Stimulated activated memory B cell treated with anti-CD40 and anti-IgM and Interleukin-4, amounts not matched to agents 10 μg/mL and 1 μg/mL and 100 μg/mL, for 72 hours (primary cell): ENCODE measurements around the gene TNK2.
"Not testable (repeated sequence)": the region's sequence is repeated elsewhere in the genome, so short reads cannot be mapped to it uniquely, and the experiment has no call there.

Source experiments
- ATAC-seq: fragments of 150-1000 bp; cut with Tn5 transposase; 2 replicates; pipeline ENCODE4 v1.10.0; 2021
- H3K27ac Mint-ChIP-seq: one replicate; pipeline ENCODE4 v1.8.0; 2022; ENCODE audit warnings: mild to moderate bottlenecking, mixed read lengths
- H3K27me3 Mint-ChIP-seq: one replicate; pipeline ENCODE4 v1.8.0; 2022; ENCODE audit warnings: mixed read lengths
- H3K36me3 Mint-ChIP-seq: one replicate; pipeline ENCODE4 v1.8.0; 2022; ENCODE audit warnings: mixed read lengths
- H3K4me1 Mint-ChIP-seq: one replicate; pipeline ENCODE4 v1.8.0; 2022; ENCODE audit warnings: mixed read lengths
- H3K4me3 Mint-ChIP-seq: one replicate; pipeline ENCODE4 v1.8.0; 2022; ENCODE audit warnings: mild to moderate bottlenecking, moderate library complexity, mixed read lengths
- H3K9me3 Mint-ChIP-seq: one replicate; pipeline ENCODE4 v1.8.0; 2022; ENCODE audit warnings: mixed read lengths

Gene TNK2

GRCh38 chr3:195932418-195933043 lies 24.2 kb upstream of the TNK2 start:
- Mint-ChIP-seq H3K27ac (no peak overlapping the region), H3K4me3 (no peak overlapping the region), H3K36me3 (peaks cover 11% of the 10 kb centered on the region), H3K27me3 (no peaks in the 10 kb centered on the region), H3K9me3 (no peaks in the 10 kb centered on the region), H3K4me1 (no peaks in the 10 kb centered on the region)
- ATAC-seq: no peak

GRCh38 chr3:195931582-195932273 lies 23.4 kb upstream of the TNK2 start:
- no peaks in the 10 kb centered on the region for H3K27me3 Mint-ChIP-seq
- H3K4me1 Mint-ChIP-seq: no peaks in the 10 kb centered on the region
- H3K9me3 Mint-ChIP-seq: no peaks in the 10 kb centered on the region
- H3K36me3 Mint-ChIP-seq: peaks cover 11% of the 10 kb centered on the region
- no peak overlapping the region for H3K4me3 Mint-ChIP-seq
- H3K27ac Mint-ChIP-seq: no peak overlapping the region
- ATAC-seq: no peak

DNA sequence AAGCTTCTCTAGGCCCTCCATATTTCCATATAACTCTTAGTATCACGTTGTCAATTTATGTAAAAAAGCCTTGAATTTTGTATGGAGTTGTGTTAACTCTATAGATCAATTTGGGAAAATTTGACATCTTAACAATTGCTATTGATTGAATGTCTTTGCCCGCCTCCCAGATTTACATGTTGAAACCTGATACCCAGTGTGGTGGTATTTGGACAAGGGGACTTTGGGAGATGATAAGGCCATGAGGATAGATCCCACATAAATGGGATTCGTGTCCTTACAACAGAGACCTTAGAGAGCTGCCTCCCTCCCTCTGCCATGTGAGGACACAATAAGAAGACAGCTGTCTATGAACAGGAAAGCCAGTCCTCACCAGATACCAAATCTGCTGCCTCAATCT lies 21.1 kb upstream of the TNK2 start:
- Mint-ChIP-seq H3K36me3 (peaks cover 5% of the 10 kb centered on the region), H3K27me3 (no peaks in the 10 kb centered on the region), H3K27ac (no peak overlapping the region), H3K4me3 (no peak overlapping the region), H3K4me1 (no peaks in the 10 kb centered on the region), H3K9me3 (no peaks in the 10 kb centered on the region)
- ATAC-seq: no peak

DNA sequence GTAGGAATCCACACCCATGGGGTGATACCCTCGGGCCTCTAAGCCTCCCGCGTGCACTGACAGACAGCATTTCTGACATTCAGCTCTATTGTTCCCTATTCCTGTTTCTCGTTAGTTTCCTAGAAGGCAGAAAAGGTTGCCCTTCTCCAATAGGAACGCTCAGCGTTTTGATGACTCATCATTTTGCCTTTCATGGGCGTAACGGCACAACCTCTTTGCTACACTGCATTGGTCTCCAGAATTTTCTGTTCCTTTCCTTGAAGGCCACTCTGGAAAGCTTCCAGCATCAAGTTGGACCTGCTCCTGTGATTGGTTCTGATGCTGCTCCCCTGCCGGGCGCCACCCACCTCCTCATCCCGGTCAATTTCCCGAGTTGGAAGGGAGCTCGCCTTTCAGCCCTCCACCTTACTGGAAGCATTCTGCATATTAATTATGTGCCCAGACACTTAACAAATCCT lies 13.0 kb upstream of the TNK2 start:
- Mint-ChIP-seq H3K27ac (no peak overlapping the region), H3K4me1 (no peaks in the 10 kb centered on the region), H3K36me3 (peaks cover 6% of the 10 kb centered on the region), H3K27me3 (no peaks in the 10 kb centered on the region), H3K9me3 (no peaks in the 10 kb centered on the region), H3K4me3 (no peak overlapping the region)
- ATAC-seq: no peak

DNA sequence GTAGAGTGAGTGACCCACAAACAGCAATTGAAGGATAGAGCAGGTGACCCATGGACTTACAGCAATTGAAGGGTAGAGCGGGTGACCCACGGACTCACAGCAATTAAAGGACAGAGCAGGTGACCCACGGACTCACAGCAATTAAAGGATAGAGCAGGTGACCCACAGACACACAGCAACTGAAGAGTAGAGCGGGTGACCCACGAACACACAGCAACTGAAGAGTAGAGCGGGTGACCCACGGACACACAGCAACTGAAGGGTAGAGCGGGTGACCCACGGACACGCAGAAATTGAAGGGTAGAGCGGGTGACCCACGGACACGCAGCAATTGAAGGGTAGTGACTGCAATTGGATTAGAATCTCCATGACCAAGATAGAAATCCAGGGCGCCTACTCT lies 9.8 kb upstream of the TNK2 start:
- no peak overlapping the region for H3K4me3 Mint-ChIP-seq
- no peaks in the 10 kb centered on the region for H3K9me3 Mint-ChIP-seq
- no peaks in the 10 kb centered on the region for H3K36me3 Mint-ChIP-seq
- ATAC-seq: no peak
- no peaks in the 10 kb centered on the region for H3K27me3 Mint-ChIP-seq
- H3K4me1 Mint-ChIP-seq: peaks cover 11% of the 10 kb centered on the region
- no peak overlapping the region for H3K27ac Mint-ChIP-seq

GRCh38 chr3:195916991-195917390 lies 8.6 kb upstream of the TNK2 start:
- H3K4me1 Mint-ChIP-seq: peaks cover 11% of the 10 kb centered on the region
- no peak overlapping the region for H3K27ac Mint-ChIP-seq
- no peak for ATAC-seq
- no peaks in the 10 kb centered on the region for H3K27me3 Mint-ChIP-seq
- H3K4me3 Mint-ChIP-seq: no peak overlapping the region
- H3K36me3 Mint-ChIP-seq: no peaks in the 10 kb centered on the region
- no peaks in the 10 kb centered on the region for H3K9me3 Mint-ChIP-seq

DNA sequence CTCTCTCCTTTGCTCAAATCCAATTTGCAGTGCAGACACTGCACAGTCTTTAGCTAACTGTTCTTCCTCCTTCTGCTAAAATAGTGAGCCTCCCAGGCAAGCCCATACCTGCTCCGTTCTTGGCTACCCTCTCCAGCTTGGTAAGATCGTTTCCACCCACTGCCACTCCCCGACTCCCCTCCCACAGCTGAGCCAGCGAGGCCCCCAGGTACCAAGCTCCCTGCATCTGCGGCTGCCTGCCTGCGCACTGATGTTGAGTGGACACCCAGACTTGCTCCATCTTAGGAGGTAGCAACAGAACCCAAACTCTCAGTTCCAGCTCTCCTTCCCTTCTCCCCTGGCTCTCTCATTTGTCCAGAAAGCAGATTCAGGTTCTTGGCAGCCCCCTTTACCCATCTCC lies 7.9 kb upstream of the TNK2 start:
- H3K27ac Mint-ChIP-seq: no peak overlapping the region
- H3K4me1 Mint-ChIP-seq: peaks cover 11% of the 10 kb centered on the region
- ATAC-seq: no peak

GRCh38 chr3:195914648-195915473 lies 6.5 kb upstream of the TNK2 start:
- Mint-ChIP-seq H3K4me1 (peaks cover 11% of the 10 kb centered on the region), H3K36me3 (no peaks in the 10 kb centered on the region), H3K4me3 (peak overlapping the region; percentile 11), H3K9me3 (no peaks in the 10 kb centered on the region), H3K27me3 (no peaks in the 10 kb centered on the region), H3K27ac (peak overlapping the region; percentile 74)
- ATAC-seq: peak; percentile 97

More for the DNA sequence above, 7.9 kb upstream of the TNK2 start:
- Mint-ChIP-seq H3K4me3 (no peak overlapping the region), H3K36me3 (no peaks in the 10 kb centered on the region), H3K9me3 (no peaks in the 10 kb centered on the region), H3K27me3 (no peaks in the 10 kb centered on the region)

DNA sequence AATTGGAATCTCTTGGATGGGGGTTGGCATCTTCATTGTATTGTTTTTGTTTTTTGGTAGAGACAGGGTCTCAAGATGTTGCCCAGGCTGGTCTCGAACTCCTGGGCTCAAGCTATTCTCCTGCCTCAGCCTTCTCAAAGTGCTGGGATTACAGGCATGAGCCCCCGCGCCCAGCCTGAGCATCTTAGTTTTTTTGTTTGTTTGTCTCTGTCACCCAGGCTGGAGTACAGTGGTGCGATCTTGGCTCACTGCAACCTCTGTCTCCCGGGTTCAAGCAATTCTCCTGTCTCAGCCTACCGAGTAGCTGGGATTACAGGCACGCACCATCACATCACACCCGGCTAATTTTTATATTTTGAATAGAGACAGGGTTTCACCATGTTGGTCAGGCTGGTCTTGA lies 5.8 kb upstream of the TNK2 start:
- H3K4me3 Mint-ChIP-seq, H3K27me3 Mint-ChIP-seq, H3K36me3 Mint-ChIP-seq, ATAC-seq, H3K9me3 Mint-ChIP-seq: not testable (repeated sequence)
- Mint-ChIP-seq H3K4me1 (peaks cover 11% of the 10 kb centered on the region), H3K27ac (peak overlapping the region; percentile 74)

- Mint-ChIP-seq H3K27me3 (no peaks in the 10 kb centered on the region), H3K4me1 (peaks cover 11% of the 10 kb centered on the region), H3K27ac (no peak overlapping the region), H3K9me3 (no peaks in the 10 kb centered on the region), H3K4me3 (no peak overlapping the region), H3K36me3 (no peaks in the 10 kb centered on the region)
- ATAC-seq: no peak
Observed at GRCh38 chr3:195913382-195913781, 5.0 kb upstream of the TNK2 start.

DNA sequence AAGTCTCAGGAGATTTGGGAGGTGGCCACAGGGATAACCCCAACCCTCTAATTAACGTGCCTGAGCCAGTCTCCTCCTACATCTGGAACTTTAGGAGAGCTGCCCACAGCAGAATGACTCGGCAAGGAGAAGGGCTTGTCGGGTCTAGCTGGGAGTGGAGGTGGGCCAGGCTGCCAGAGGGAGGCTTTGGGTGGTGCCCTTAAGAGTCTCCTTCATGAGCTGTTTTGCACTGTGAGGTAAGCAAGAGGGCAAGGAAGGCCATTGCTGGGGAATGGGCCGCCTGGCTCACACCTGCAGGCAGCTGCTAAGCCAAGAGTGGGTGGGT lies 3.6 kb upstream of the TNK2 start:
- Mint-ChIP-seq H3K4me1 (peaks cover 25% of the 10 kb centered on the region), H3K9me3 (no peaks in the 10 kb centered on the region), H3K27ac (no peak overlapping the region), H3K36me3 (no peaks in the 10 kb centered on the region), H3K27me3 (no peaks in the 10 kb centered on the region), H3K4me3 (no peak overlapping the region)
- ATAC-seq: no peak

DNA sequence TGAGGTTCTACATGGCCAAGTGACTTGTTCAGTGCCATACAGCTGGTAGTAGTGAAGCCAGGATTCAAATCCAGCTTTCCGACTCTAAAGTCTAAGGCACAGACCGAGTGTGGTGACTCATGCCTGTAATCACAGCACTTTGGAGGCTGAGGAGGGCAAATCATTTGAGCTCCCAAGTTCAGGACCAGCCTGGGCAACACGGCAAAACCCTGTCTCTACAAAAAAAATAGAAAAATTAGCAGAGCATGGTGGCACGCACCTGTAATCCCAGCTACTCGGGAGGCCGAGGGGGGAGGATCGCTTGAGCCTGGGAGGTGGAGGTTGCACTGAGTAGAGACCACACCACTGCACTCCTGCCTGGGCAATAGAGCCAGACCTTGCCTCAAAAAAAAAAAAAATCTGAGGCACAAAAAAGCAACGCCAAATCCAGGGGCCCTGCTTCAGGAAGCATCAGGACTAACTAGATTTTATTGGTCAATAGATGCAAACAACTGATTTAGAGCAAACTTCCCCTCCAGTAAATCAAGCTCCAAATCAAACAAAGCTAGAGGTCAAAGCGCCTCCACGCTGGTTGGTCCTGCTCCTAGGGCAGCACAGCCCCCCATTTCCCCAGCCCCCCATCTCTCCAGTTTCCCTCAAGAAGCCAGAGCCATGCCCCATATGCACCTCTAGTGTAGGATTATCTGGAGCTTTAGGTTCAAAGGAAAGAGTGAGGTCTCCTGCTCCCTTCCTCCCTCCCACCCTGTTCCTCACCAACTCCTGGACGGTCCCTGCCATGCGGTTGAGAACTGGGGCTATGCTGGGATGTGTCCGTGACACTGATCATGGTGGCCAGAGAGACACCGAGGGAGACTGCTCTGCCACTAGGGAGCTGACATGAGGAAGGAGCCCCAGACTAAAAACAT lies 2.9 kb upstream of the TNK2 start:
- Mint-ChIP-seq H3K27ac (no peak overlapping the region), H3K4me1 (peaks cover 31% of the 10 kb centered on the region), H3K4me3 (no peak overlapping the region), H3K27me3 (no peaks in the 10 kb centered on the region), H3K9me3 (no peaks in the 10 kb centered on the region), H3K36me3 (no peaks in the 10 kb centered on the region)
- ATAC-seq: no peak

GRCh38 chr3:195910499-195910845 lies 2.1 kb upstream of the TNK2 start:
- H3K27me3 Mint-ChIP-seq: no peaks in the 10 kb centered on the region
- peaks cover 6% of the 10 kb centered on the region for H3K36me3 Mint-ChIP-seq

DNA sequence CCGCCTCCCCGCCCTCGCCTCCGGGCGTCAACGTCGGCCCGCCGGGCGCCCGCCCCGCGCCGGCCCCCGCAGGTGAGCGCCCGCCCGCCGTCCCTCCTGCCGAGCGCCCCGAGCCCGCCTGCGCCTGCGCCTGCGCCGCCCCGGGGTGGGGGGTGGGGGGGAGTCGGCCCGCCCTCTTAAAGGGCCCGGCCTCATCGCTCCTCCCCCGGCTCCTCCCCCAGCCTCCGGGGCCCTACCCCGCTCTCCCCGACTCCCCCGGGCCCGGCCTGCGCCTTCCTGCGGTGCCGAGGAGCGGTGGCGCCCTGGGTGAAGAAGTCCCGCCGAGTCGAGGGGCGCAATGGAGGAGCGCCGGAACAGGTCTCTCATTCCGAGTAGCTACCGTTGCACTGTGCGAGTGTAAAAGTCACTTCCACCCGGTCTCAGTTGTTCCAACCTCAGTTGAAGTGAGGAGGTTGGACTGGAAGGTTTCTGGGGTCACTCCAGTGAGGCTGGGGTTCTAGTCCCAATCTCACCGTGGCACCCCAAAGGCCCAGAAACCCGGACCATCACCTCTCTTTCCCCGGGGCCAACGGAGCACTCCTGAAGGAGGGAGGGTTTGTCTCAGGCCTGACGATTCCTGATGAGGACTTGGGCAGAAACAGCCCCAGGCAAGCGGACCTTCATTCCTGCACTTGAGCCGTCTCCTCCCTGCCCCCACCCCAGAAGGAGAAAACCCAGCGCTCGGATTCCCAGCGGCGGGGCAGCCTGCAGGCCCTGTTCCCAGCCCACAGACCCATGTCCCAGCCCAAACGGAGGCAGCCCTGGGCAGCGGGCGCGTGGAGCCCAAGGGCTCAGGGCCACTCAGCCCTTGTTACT lies 1.5 kb upstream of the TNK2 start:
- H3K27ac Mint-ChIP-seq: peak overlapping the region; percentile 61
- no peaks in the 10 kb centered on the region for H3K27me3 Mint-ChIP-seq
- peak overlapping the region; percentile 81 for H3K4me3 Mint-ChIP-seq
- peaks cover 41% of the 10 kb centered on the region for H3K4me1 Mint-ChIP-seq
- peaks cover 7% of the 10 kb centered on the region for H3K36me3 Mint-ChIP-seq
- no peaks in the 10 kb centered on the region for H3K9me3 Mint-ChIP-seq
- ATAC-seq: peak; percentile 79

More at GRCh38 chr3:195910499-195910845, 2.1 kb upstream of the TNK2 start:
- Mint-ChIP-seq H3K4me1 (peaks cover 40% of the 10 kb centered on the region), H3K9me3 (no peaks in the 10 kb centered on the region), H3K27ac (no peak overlapping the region), H3K4me3 (peak overlapping the region; percentile 81)
- ATAC-seq: no peak
